HG02981 (cell line): ENCODE results near the gene CCER1.

ENCODE experiments used
- ATAC-seq: cut with Tn5 transposase; IDR thresholded peaks from one replicate; pipeline ENCODE4 v1.9.1; 2021; ENCODE audit warnings: mild to moderate bottlenecking, moderate library complexity; ENCODE audit not compliant: unreplicated experiment

CCER1 gene

GRCh38 chr12:90969851-90970250, 14.9 kb upstream of the CCER1 start:
- ATAC-seq: no peak

GRCh38 chr12:90969346-90969745, 14.4 kb upstream of the CCER1 start:
- no peak for ATAC-seq

GRCh38 chr12:90965204-90965603, 10.2 kb upstream of the CCER1 start:
- no peak for ATAC-seq

- no peak for ATAC-seq
Observed at GRCh38 chr12:90964616-90965015, 9.6 kb upstream of the CCER1 start.

- no peak for ATAC-seq
Observed at GRCh38 chr12:90963946-90964345, 9.0 kb upstream of the CCER1 start.

GRCh38 chr12:90961154-90961553, 6.2 kb upstream of the CCER1 start:
- no peak for ATAC-seq

GRCh38 chr12:90959538-90960139, 4.7 kb upstream of the CCER1 start:
- peak; percentile 84 for ATAC-seq

GRCh38 chr12:90959032-90959431, 4.1 kb upstream of the CCER1 start:
- no peak for ATAC-seq

- no peak for ATAC-seq
Observed at GRCh38 chr12:90958347-90958746, 3.4 kb upstream of the CCER1 start.

GRCh38 chr12:90954428-90954827, 548 bp downstream of the CCER1 start:
- ATAC-seq: no peak

GRCh38 chr12:90953956-90954421, 987 bp downstream of the CCER1 start:
- ATAC-seq: no peak

- no peak for ATAC-seq
Observed at GRCh38 chr12:90951432-90952105, 3.4 kb downstream of the CCER1 start.

- ATAC-seq: no peak
Observed at GRCh38 chr12:90947869-90948268, 7.1 kb downstream of the CCER1 start.

- ATAC-seq: peak; percentile 68
Observed at GRCh38 chr12:90945070-90945649, 9.8 kb downstream of the CCER1 start.

- no peak for ATAC-seq
Observed at GRCh38 chr12:90943255-90943654, 11.7 kb downstream of the CCER1 start.

GRCh38 chr12:90940872-90941499, 14.0 kb downstream of the CCER1 start:
- peak; percentile 88 for ATAC-seq

- no peak for ATAC-seq
Observed at GRCh38 chr12:90939382-90939781, 15.6 kb downstream of the CCER1 start.

- ATAC-seq: no peak
Observed at GRCh38 chr12:90938451-90938850, 16.5 kb downstream of the CCER1 start.

- ATAC-seq: no peak
Observed at GRCh38 chr12:90937651-90938050, 17.3 kb downstream of the CCER1 start.

- no peak for ATAC-seq
Observed at GRCh38 chr12:90936230-90937005, 18.6 kb downstream of the CCER1 start.

- no peak for ATAC-seq
Observed at GRCh38 chr12:90925562-90925961, 29.4 kb downstream of the CCER1 start.
